HL-60 (cell line): ENCODE data around the gene ANGPTL2.

Source experiments
- DNase-seq, 2 experiments: peaks; one replicate each; pipeline ENCODE4 v3.0.0-alpha.2; 2010 to 2020; ENCODE audit warnings: low read depth in 1 of 2, low spot score in 1 of 2
- H3K27ac ChIP-seq: fragments of 250-450 bp; sonication (Bioruptor Pico); replicated peaks from 2 replicates; pipeline ENCODE4 v1.5.1; 2020; ENCODE audit warnings: mild to moderate bottlenecking, moderate library complexity
- H3K27me3 ChIP-seq: fragments of 250-450 bp; sonication (Bioruptor Pico); 2 replicates; pipeline ENCODE4 v1.5.1; 2021; ENCODE audit warnings: mild to moderate bottlenecking, moderate library complexity; ENCODE audit not compliant: insufficient read depth, poor library complexity, severe bottlenecking
- H3K4me3 ChIP-seq: replicated peaks from 2 replicates; pipeline ENCODE4 v1.5.1; 2011; ENCODE audit warnings: mild to moderate bottlenecking, control low read depth, low read length; ENCODE audit not compliant: insufficient read depth
- GABPA ChIP-seq: IDR thresholded peaks from 2 replicates; pipeline ENCODE4 v1.6.1; 2012; ENCODE audit warnings: low read depth
- POLR2AphosphoS5 ChIP-seq: IDR thresholded peaks from 2 replicates; pipeline ENCODE4 v1.6.1; 2012; ENCODE audit warnings: low read depth
- SPI1 ChIP-seq: IDR thresholded peaks from 2 replicates; pipeline ENCODE4 v1.6.1; 2012; ENCODE audit warnings: low read depth, mild to moderate bottlenecking, borderline replicate concordance
- TF ChIP-seq, protein P1 (sequence below): IDR thresholded peaks from 2 replicates; pipeline ENCODE4 v1.6.1; 2012; ENCODE audit warnings: low read depth; ENCODE audit not compliant: insufficient replicate concordance
- TF ChIP-seq, protein P2 (sequence below): IDR thresholded peaks from one replicate; pipeline ENCODE4 v1.5.1; 2011; ENCODE audit warnings: low read length, control low read depth, inconsistent platforms; ENCODE audit not compliant: insufficient read depth

Gene ANGPTL2

DNA sequence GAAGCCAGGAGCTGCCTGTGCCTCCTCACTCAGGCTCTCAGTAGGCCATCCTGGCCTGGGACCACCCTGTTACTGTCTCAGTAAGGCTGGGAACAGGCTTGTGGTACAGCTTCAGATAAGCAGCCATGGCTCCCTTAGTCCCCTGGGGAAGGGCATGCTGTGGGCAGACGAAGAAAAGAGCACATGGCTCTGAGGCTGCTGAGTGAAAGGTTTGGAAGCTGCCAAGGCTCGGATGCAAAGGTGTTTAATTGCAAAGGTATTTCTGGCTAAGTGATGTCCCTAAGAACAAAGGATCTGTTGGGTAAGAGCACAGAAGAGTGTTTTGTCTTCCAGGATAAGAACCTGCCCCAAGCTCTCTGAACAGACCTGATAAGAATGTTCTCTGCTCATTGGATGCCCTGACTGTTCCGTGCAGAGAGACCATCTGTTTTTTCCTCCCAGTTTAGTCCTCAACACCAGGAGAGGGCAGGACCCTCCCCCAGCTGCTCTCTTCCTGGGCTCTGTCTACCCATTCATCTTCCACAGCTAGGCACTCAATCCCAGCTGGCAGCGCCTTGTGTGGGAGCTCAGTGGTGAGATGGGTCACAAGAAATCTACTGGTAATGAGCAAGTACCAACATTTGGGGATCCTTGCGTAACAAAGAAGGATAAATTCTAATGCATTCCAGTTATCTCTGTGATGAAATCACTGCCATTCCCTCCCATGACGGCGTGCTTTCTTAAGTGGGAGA, 17.7 kb downstream of the ANGPTL2 start:
- TF ChIP-seq GABPA (no peak), POLR2AphosphoS5 (no peak), SPI1 (no peak)
- TF ChIP-seq, protein P1, sequence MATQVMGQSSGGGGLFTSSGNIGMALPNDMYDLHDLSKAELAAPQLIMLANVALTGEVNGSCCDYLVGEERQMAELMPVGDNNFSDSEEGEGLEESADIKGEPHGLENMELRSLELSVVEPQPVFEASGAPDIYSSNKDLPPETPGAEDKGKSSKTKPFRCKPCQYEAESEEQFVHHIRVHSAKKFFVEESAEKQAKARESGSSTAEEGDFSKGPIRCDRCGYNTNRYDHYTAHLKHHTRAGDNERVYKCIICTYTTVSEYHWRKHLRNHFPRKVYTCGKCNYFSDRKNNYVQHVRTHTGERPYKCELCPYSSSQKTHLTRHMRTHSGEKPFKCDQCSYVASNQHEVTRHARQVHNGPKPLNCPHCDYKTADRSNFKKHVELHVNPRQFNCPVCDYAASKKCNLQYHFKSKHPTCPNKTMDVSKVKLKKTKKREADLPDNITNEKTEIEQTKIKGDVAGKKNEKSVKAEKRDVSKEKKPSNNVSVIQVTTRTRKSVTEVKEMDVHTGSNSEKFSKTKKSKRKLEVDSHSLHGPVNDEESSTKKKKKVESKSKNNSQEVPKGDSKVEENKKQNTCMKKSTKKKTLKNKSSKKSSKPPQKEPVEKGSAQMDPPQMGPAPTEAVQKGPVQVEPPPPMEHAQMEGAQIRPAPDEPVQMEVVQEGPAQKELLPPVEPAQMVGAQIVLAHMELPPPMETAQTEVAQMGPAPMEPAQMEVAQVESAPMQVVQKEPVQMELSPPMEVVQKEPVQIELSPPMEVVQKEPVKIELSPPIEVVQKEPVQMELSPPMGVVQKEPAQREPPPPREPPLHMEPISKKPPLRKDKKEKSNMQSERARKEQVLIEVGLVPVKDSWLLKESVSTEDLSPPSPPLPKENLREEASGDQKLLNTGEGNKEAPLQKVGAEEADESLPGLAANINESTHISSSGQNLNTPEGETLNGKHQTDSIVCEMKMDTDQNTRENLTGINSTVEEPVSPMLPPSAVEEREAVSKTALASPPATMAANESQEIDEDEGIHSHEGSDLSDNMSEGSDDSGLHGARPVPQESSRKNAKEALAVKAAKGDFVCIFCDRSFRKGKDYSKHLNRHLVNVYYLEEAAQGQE: no peak
- TF ChIP-seq, protein P2, sequence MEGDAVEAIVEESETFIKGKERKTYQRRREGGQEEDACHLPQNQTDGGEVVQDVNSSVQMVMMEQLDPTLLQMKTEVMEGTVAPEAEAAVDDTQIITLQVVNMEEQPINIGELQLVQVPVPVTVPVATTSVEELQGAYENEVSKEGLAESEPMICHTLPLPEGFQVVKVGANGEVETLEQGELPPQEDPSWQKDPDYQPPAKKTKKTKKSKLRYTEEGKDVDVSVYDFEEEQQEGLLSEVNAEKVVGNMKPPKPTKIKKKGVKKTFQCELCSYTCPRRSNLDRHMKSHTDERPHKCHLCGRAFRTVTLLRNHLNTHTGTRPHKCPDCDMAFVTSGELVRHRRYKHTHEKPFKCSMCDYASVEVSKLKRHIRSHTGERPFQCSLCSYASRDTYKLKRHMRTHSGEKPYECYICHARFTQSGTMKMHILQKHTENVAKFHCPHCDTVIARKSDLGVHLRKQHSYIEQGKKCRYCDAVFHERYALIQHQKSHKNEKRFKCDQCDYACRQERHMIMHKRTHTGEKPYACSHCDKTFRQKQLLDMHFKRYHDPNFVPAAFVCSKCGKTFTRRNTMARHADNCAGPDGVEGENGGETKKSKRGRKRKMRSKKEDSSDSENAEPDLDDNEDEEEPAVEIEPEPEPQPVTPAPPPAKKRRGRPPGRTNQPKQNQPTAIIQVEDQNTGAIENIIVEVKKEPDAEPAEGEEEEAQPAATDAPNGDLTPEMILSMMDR: no peak
- DNase-seq: no peak
- no peak overlapping the region for H3K27ac ChIP-seq
- no peaks in the 10 kb centered on the region for H3K27me3 ChIP-seq
- H3K4me3 ChIP-seq: no peak overlapping the region

DNA sequence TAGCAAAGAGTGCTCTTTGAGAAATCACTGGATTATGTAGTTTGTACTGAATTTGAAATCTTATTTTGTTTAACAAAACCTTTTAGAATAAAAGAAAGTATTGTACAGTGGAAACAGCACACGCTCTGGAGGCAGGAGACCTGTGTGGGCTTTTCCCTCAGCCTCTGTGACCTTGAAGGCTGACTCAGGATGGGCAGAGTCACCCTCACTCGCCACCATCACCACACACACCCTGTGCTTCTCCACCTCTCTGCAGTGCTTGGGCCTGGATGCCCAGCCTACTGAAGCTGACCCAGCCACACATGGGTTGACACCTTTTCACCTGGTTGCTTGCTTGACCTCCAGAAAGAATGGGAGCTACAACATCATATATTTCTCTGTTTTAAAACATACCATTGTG, 19.6 kb downstream of the ANGPTL2 start:
- TF ChIP-seq, protein P2: no peak
- TF ChIP-seq GABPA (no peak), POLR2AphosphoS5 (no peak), SPI1 (no peak)
- TF ChIP-seq, protein P1: no peak
- Histone ChIP-seq H3K4me3 (no peak overlapping the region), H3K27ac (no peak overlapping the region), H3K27me3 (no peaks in the 10 kb centered on the region)
- DNase-seq: no peak

DNA sequence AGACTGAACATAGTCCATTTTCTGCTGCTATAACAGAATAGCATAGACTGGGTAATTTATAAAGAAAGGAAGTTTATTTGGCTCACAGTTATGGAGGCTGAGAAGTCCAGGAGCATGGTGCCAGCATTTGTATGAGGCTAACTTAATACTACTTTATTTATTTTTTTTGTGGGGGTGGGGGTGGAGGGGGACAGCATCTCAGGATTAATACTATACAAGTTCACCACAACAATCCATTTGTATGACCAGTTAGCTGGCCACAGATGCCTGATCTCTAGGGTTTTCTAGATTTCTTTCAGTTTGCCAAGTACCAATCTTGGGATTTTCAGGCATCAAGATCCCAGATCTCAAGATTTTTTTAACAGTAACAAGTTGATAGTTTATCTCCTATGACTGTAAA, 20.3 kb downstream of the ANGPTL2 start:
- Histone ChIP-seq H3K27me3 (no peaks in the 10 kb centered on the region), H3K4me3 (no peak overlapping the region), H3K27ac (no peak overlapping the region)
- TF ChIP-seq, protein P2: no peak
- TF ChIP-seq SPI1 (no peak), POLR2AphosphoS5 (no peak), GABPA (no peak)
- TF ChIP-seq, protein P1: no peak
- DNase-seq: no peak
